Spleen (tissue), 7 donors: ENCODE measurements around the gene RAD51B.

ENCODE experiments used
- CTCF ChIP-seq, 11 experiments: fragments of 200-600 bp in 7 of 11; fragments of 450-650 bp in 4 of 11; sonication (generic) in 4 of 11; IDR thresholded peaks in 8 of 11; conservative IDR thresholded peaks in 3 of 11; 1 replicate in 7 of 11; 2 replicates in 4 of 11; pipeline versions ENCODE4 v1.4.0 to v1.8.0; 2016 to 2021; ENCODE audit warnings: antibody characterized with exemption in 11 of 11, inconsistent platforms in 4 of 11, mild to moderate bottlenecking in 1 of 11
- POLR2A ChIP-seq, 3 donors: fragments of 450-650 bp; IDR thresholded peaks; one replicate each; pipeline ENCODE4 v1.5.1; 2017; ENCODE audit warnings: antibody characterized with exemption in 3 of 3, mild to moderate bottlenecking in 1 of 3
- POLR2AphosphoS5 ChIP-seq, 3 donors: sonication (generic); formaldehyde crosslinking; IDR thresholded peaks; one replicate each; pipeline ENCODE4 v1.5.1; 2017; ENCODE audit warnings: antibody characterized with exemption in 3 of 3
- donor health status: DM: no; HTN: no; CAD: no; lungs with moderate emphysema.
- donor health status: DM: no; HTN: no; CAD: no.
- donor health status: DM: no; HTN: no; CAD: no.

- no peak for TF ChIP-seq CTCF (IDR thresholded peaks at IDR 0.05 in 8 of 11, conservative IDR thresholded peaks at IDR 0.05 in 3 of 11)
- no peak for TF ChIP-seq POLR2A (IDR thresholded peaks at IDR 0.05)
- TF ChIP-seq POLR2AphosphoS5 (IDR thresholded peaks at IDR 0.05), result no peak
Observed at GRCh38 chr14:68131907-68132306, 312.3 kb downstream of the RAD51B start.
